Measurements from ENCODE around the gene CAPN12. TPM values are rescaled to one million over a fixed set of nuclear protein-coding genes. Genes with fewer than 3 reads are reported as not detected.

Gene CAPN12
- total and polyA plus RNA-seq, 2 of the 8 experiments (the other 6 are each of a cell fraction or from before 2014, with no cell fraction given), result 8.8 to 20.0 TPM

GRCh38 chr19:38700350-38700901, 43.8 kb downstream of the CAPN12 start:
- no peak overlapping the region for H3K18ac ChIP-seq (ENCODE audit: extremely low read depth, low read length)
- FAIRE-seq, result no peak
- POLR2A ChIA-PET (ENCODE audit: partially characterized antibody), result interaction anchor here (0.7 to 3.5 kb wide), 9 partner anchors 10 to 52 kb away, joined by 3 to 15 read pairs (median 6); partner anchors contain the start of gene ACTN4

More at GRCh38 chr19:38700350-38700901, 43.8 kb downstream of the CAPN12 start:
- Histone ChIP-seq H3K4ac (replicated peaks; ENCODE audit: insufficient read length, low read depth, low read length) (no peak overlapping the region), H2AFZ (ENCODE audit: low read length) (no peak overlapping the region), H3K4me2 (ENCODE audit: insufficient read depth in 1 of 2, low read depth in 2 of 2, low read length in 2 of 2) (no peak overlapping the region), H3K79me1 (ENCODE audit: low read depth, low read length) (peaks cover 30% of the 10 kb centered on the region), H2BK20ac (ENCODE audit: low read length) (no peak overlapping the region), H3K4me1 (replicated peaks in 1 of 4; ENCODE audit: control insufficient read depth in 3 of 4, insufficient read depth in 4 of 4, low read length in 3 of 4) (peaks cover 0 to 16% (median 9%) of the 10 kb centered on the region in 4 experiments; a peak in 5 of 7 replicates), H3K36me3 (ENCODE audit: control insufficient read depth in 2 of 4, insufficient read depth in 4 of 4, low read length in 3 of 4) (peaks cover 18 to 44% (median 26%) of the 10 kb centered on the region in 4 experiments), H3K56ac (replicated peaks; ENCODE audit: insufficient read length, low read depth, low read length) (no peak overlapping the region), H3K9me3 (ENCODE audit: insufficient read depth in 2 of 2, low read depth in 1 of 2, low read length in 1 of 2) (no peaks in the 10 kb centered on the region), H2BK12ac (ENCODE audit: low read depth, low read length) (no peak overlapping the region), H3K23ac (ENCODE audit: insufficient read length) (no peak overlapping the region), H4K5ac (ENCODE audit: insufficient read length, low read depth, low read length) (no peak overlapping the region), H3K27ac (ENCODE audit: low read depth, low read length) (no peak overlapping the region), H2BK120ac (replicated peaks; ENCODE audit: low read depth, low read length) (no peak overlapping the region), H2BK15ac (ENCODE audit: low read length) (no peak overlapping the region), H2BK5ac (ENCODE audit: low read depth, low read length) (0 out of 2 replicates have a peak overlapping the region, but pooled peaks have one; percentile 10), H2AK5ac (ENCODE audit: low read depth, low read length) (no peak overlapping the region), H4K8ac (ENCODE audit: extremely low read depth, insufficient read depth, low read length) (no peak overlapping the region), H4K91ac (replicated peaks; ENCODE audit: insufficient read length, low read length) (no peak overlapping the region), H3K79me2 (ENCODE audit: control insufficient read depth in 1 of 2, insufficient read depth in 2 of 2, low read length in 2 of 2) (peaks cover 0 to 43% of the 10 kb centered on the region in 2 experiments; a peak in 2 of 4 replicates), H3K9ac (replicated peaks in 1 of 4; ENCODE audit: extremely low read depth in 1 of 4, low read depth in 3 of 4, low read length in 3 of 4) (no peak overlapping the region), H3K4me3 (ENCODE audit: extremely low read depth in 1 of 4, insufficient read depth in 2 of 4, low read depth in 3 of 4, low read length in 4 of 4) (no peak overlapping the region), H3K23me2 (ENCODE audit: low read depth, low read length) (no peaks in the 10 kb centered on the region), H4K20me1 (replicated peaks in 1 of 2; ENCODE audit: control insufficient read depth in 1 of 2, insufficient read depth in 2 of 2, low read length in 2 of 2) (peaks cover 20 to 29% of the 10 kb centered on the region in 2 experiments), H3K14ac (ENCODE audit: insufficient read length) (no peak overlapping the region), H3K27me3 (replicated peaks in 1 of 4; ENCODE audit: control insufficient read depth in 3 of 4, extremely low read depth in 1 of 4, insufficient read depth in 3 of 4, low read length in 3 of 4) (no peaks in the 10 kb centered on the region; a peak in 1 of 7 replicates)
- TF ChIP-seq GABPA (IDR thresholded peaks at IDR 0.05; ENCODE audit: borderline replicate concordance, insufficient read depth, low read length) (no peak), EGR1 (IDR thresholded peaks at IDR 0.05; ENCODE audit: borderline replicate concordance, low read depth, low read length) (no peak), CHD2 (IDR thresholded peaks at IDR 0.05; ENCODE audit: low read length) (no peak)
- 93% methylated on average over 18 of the region's 22 CpGs; no CpG with 5 or more reads in 1 of the 2 experiments for WGBS, 2 experiments (ENCODE audit: extremely low coverage in 1 of 2, insufficient coverage in 1 of 2, insufficient read length in 1 of 2, insufficient replicate concordance in 2 of 2, low coverage in 1 of 2, low lambda C conversion rate in 2 of 2, missing lambda C conversion rate in 1 of 2)
- CTCF ChIA-PET (ENCODE audit: partially characterized antibody), result interaction anchor here (0.8 to 6.2 kb wide), 7 partner anchors 10 to 69 kb away, joined by 3 to 39 read pairs (median 6); no protein-coding TSS in a partner anchor
- no peak for DNase-seq (ENCODE audit: low read depth in 1 of 2, low spot score in 2 of 2)
